GM12878 (cell line): ENCODE measurements around the gene ILKAP.

Experiments used
- CTCF ChIP-seq, 3 experiments: IDR thresholded peaks in 2 of 3; conservative IDR thresholded peaks in 1 of 3; 2 replicates each; pipeline ENCODE4 v1.5.1; 2011; ENCODE audit warnings: low read depth in 3 of 3, low read length in 3 of 3, mild to moderate bottlenecking in 3 of 3, control low read depth in 2 of 3, moderate library complexity in 2 of 3, inconsistent platforms in 1 of 3, mixed read lengths in 1 of 3; ENCODE audit not compliant: control insufficient read depth in 2 of 3, insufficient read depth in 1 of 3; ENCODE audit errors: extremely low read depth in 1 of 3
- MLLT1 ChIP-seq: fragments of 450-650 bp; IDR thresholded peaks from 2 replicates; pipeline ENCODE4 v1.6.1; 2016; ENCODE audit warnings: mild to moderate bottlenecking
- ZBTB33 ChIP-seq: fragments of 450-650 bp; IDR thresholded peaks from 2 replicates; pipeline ENCODE4 v1.6.1; 2017; ENCODE audit warnings: mild to moderate bottlenecking

- TF ChIP-seq ZBTB33 (no peak), CTCF (IDR thresholded peaks at IDR 0.05 in 2 of 3, conservative IDR thresholded peaks at IDR 0.05 in 1 of 3; ENCODE audit: control insufficient read depth in 2 of 3, extremely low read depth in 1 of 3, insufficient read depth in 1 of 3, low read depth in 3 of 3, low read length in 3 of 3) (no peak), MLLT1 (no peak)
Measured at GRCh38 chr2:238235331-238235732, 31.8 kb upstream of the ILKAP start.
